Measurements from ENCODE around the gene CAMKV.
A peak's percentile ranks its signal among the peaks of the same experiment; 100 is the strongest.

DNA sequence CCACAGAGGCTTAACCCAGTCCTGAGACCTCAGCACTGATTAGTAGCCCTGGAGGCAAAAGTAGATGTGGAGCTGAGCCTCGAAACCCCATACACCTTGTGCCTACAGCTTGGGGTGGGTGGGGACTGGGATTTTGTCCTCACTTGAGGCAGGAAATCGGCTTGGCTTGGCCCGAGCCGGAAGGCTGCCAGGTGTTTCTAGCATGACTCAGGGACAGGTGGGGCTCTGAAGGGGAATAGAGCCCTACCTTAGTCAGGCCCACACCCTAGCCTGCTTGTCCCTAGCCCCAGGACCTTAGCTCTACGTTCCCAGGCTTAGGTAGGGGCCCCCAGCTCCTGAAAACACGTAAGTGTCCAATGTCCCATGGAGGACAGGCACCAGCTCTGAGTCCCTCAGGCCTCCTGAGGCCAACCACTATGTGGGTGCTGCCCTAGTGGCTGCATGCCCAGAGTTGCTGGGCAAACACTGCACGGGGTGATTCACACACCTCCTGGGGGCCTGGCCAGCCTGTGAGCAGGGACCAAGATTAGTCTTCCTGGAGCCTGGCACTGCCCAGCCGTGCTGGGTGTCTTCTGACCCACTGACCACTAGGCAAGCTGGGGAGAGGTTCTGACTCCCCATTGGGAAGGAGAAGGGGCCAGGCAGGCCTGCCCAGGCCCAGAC lies 30.9 kb upstream of the CAMKV start:
- TF ChIP-seq, protein P1, sequence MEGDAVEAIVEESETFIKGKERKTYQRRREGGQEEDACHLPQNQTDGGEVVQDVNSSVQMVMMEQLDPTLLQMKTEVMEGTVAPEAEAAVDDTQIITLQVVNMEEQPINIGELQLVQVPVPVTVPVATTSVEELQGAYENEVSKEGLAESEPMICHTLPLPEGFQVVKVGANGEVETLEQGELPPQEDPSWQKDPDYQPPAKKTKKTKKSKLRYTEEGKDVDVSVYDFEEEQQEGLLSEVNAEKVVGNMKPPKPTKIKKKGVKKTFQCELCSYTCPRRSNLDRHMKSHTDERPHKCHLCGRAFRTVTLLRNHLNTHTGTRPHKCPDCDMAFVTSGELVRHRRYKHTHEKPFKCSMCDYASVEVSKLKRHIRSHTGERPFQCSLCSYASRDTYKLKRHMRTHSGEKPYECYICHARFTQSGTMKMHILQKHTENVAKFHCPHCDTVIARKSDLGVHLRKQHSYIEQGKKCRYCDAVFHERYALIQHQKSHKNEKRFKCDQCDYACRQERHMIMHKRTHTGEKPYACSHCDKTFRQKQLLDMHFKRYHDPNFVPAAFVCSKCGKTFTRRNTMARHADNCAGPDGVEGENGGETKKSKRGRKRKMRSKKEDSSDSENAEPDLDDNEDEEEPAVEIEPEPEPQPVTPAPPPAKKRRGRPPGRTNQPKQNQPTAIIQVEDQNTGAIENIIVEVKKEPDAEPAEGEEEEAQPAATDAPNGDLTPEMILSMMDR (IDR thresholded peaks at IDR 0.05) = peak in 2 of 7 experiments; percentile 8 to 25
- TF ChIP-seq POLR2A (IDR thresholded peaks at IDR 0.05) = peak in 1 of 4 donors; percentile 77
- TF ChIP-seq POLR2AphosphoS5 (IDR thresholded peaks at IDR 0.05) = peak in 2 of 3 donors; percentile 82 to 95
